Osteocyte (in vitro differentiated cells): ENCODE measurements around the gene GPR6. TPM values are rescaled to one million over a fixed set of nuclear protein-coding genes. Genes with fewer than 3 reads are reported as not detected.

Experiments
- DNase-seq: peaks from one replicate; pipeline ENCODE4 v3.0.0; 2021; ENCODE audit warnings: mixed read lengths; ENCODE audit not compliant: unreplicated experiment; ENCODE audit errors: extremely low spot score
- H3K27ac Mint-ChIP-seq: one replicate; pipeline ENCODE4 v1.8.0; 2021; ENCODE audit warnings: mild to moderate bottlenecking, mixed read lengths; ENCODE audit not compliant: unreplicated experiment
- H3K27me3 Mint-ChIP-seq: one replicate; pipeline ENCODE4 v1.8.0; 2021; ENCODE audit warnings: mixed read lengths; ENCODE audit not compliant: unreplicated experiment
- H3K36me3 Mint-ChIP-seq: one replicate; pipeline ENCODE4 v1.8.0; 2021; ENCODE audit warnings: mixed read lengths; ENCODE audit not compliant: unreplicated experiment
- H3K4me1 Mint-ChIP-seq: one replicate; pipeline ENCODE4 v1.8.0; 2021; ENCODE audit warnings: mixed read lengths; ENCODE audit not compliant: unreplicated experiment
- H3K4me3 Mint-ChIP-seq: one replicate; pipeline ENCODE4 v1.8.0; 2021; ENCODE audit warnings: mild to moderate bottlenecking, moderate library complexity, mixed read lengths; ENCODE audit not compliant: unreplicated experiment
- H3K9me3 Mint-ChIP-seq: one replicate; pipeline ENCODE4 v1.8.0; 2021; ENCODE audit warnings: mixed read lengths; ENCODE audit not compliant: unreplicated experiment
- total RNA-seq: library from RNA; stranded (reverse); gene quantifications from 2 replicates; pipeline ENCODE4 v1.2.1, GENCODE V29; 2021
- TF ChIP-seq, protein P1 (sequence below): fragments of 200-600 bp; sonication (generic); IDR thresholded peaks from 2 replicates; pipeline ENCODE4 v1.5.0; 2021; ENCODE audit warnings: antibody characterized with exemption, mild to moderate bottlenecking, moderate library complexity

Gene GPR6
- total RNA-seq, 1 donor from 2014 or later, result not detected

GRCh38 chr6:110017306-110017705 lies 39.2 kb downstream of the GPR6 start:
- TF ChIP-seq, protein P1, sequence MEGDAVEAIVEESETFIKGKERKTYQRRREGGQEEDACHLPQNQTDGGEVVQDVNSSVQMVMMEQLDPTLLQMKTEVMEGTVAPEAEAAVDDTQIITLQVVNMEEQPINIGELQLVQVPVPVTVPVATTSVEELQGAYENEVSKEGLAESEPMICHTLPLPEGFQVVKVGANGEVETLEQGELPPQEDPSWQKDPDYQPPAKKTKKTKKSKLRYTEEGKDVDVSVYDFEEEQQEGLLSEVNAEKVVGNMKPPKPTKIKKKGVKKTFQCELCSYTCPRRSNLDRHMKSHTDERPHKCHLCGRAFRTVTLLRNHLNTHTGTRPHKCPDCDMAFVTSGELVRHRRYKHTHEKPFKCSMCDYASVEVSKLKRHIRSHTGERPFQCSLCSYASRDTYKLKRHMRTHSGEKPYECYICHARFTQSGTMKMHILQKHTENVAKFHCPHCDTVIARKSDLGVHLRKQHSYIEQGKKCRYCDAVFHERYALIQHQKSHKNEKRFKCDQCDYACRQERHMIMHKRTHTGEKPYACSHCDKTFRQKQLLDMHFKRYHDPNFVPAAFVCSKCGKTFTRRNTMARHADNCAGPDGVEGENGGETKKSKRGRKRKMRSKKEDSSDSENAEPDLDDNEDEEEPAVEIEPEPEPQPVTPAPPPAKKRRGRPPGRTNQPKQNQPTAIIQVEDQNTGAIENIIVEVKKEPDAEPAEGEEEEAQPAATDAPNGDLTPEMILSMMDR, result no peak

DNA sequence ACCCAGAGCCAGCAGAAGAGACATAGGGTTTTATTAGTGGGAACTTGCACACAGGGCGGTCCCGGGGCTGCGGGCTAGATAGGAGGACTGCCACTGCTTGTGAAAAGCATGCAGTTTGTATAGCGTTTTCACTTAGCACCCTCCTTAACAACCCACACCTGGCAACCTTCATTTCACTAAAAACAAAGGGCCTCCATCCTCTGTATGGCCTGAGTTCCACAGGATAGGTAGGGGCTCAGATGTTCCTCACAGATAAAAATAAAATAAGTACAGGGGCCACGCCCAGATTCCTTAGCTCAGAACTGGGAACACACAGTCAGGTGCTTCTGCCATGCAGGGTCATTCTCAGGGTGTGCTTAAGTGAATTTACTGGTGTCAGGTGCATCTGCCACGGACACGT lies 39.8 kb downstream of the GPR6 start:
- peaks cover 8% of the 10 kb centered on the region for H3K27me3 Mint-ChIP-seq
- no peaks in the 10 kb centered on the region for H3K4me1 Mint-ChIP-seq
- no peak overlapping the region for H3K27ac Mint-ChIP-seq
- no peaks in the 10 kb centered on the region for H3K36me3 Mint-ChIP-seq
- no peak for DNase-seq
- no peaks in the 10 kb centered on the region for H3K9me3 Mint-ChIP-seq
- TF ChIP-seq, protein P1, result no peak
- H3K4me3 Mint-ChIP-seq, result no peak overlapping the region

More at GRCh38 chr6:110017306-110017705, 39.2 kb downstream of the GPR6 start:
- Mint-ChIP-seq H3K27me3 (peaks cover 8% of the 10 kb centered on the region), H3K4me1 (no peaks in the 10 kb centered on the region), H3K9me3 (no peaks in the 10 kb centered on the region), H3K27ac (no peak overlapping the region), H3K4me3 (no peak overlapping the region), H3K36me3 (no peaks in the 10 kb centered on the region)
- no peak for DNase-seq

GRCh38 chr6:110018486-110018885 lies 40.4 kb downstream of the GPR6 start:
- no peak overlapping the region for H3K27ac Mint-ChIP-seq
- H3K27me3 Mint-ChIP-seq, result peaks cover 9% of the 10 kb centered on the region
- TF ChIP-seq, protein P1, result no peak
- DNase-seq, result no peak
- H3K9me3 Mint-ChIP-seq, result no peaks in the 10 kb centered on the region
- H3K4me3 Mint-ChIP-seq, result no peak overlapping the region
- H3K36me3 Mint-ChIP-seq, result no peaks in the 10 kb centered on the region
- no peaks in the 10 kb centered on the region for H3K4me1 Mint-ChIP-seq

GRCh38 chr6:110020888-110021287 lies 42.8 kb downstream of the GPR6 start:
- Mint-ChIP-seq H3K36me3 (no peaks in the 10 kb centered on the region), H3K27ac (no peak overlapping the region), H3K27me3 (peaks cover 18% of the 10 kb centered on the region), H3K4me3 (no peak overlapping the region), H3K9me3 (no peaks in the 10 kb centered on the region), H3K4me1 (no peaks in the 10 kb centered on the region)
- DNase-seq, result no peak
- TF ChIP-seq, protein P1, result no peak

DNA sequence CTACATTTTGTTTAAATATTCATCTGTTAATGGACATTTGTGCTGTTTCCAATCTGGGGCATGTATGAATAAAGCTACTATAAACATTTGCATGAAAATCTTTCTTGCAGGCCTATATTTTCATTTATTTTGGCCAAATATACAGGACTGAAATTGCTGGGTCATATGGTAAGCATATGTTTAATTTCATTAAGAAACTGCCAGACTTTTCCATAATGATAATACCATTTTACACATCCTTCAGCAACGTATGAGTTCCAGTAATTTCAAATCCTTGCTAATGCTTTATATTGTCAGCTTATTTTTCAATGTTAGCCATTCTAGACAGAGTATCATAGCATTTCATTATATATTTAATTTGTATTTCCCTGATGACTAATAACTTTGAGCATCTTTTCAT lies 51.0 kb downstream of the GPR6 start:
- TF ChIP-seq, protein P1, result no peak
- H3K36me3 Mint-ChIP-seq, result no peaks in the 10 kb centered on the region
- no peaks in the 10 kb centered on the region for H3K4me1 Mint-ChIP-seq
- DNase-seq, result no peak
- H3K27ac Mint-ChIP-seq, result no peak overlapping the region
- H3K9me3 Mint-ChIP-seq, result no peaks in the 10 kb centered on the region
- no peak overlapping the region for H3K4me3 Mint-ChIP-seq
- H3K27me3 Mint-ChIP-seq, result peaks cover 25% of the 10 kb centered on the region

Other genes starting within 250 kb of the GPR6 start
- 23.9 and 26.2 TPM in 2 replicates for gene WASF1, start 201.4 kb downstream of the GPR6 start, total RNA-seq
- gene CDC40, start 202.1 kb downstream of the GPR6 start, total RNA-seq, result 16.7 and 23.9 TPM in 2 replicates